CD4-positive, alpha-beta T cell treated with Interleukin-21 for 1 hour (primary cell): ENCODE data around the gene MRPL23.

Experiments used
- DNase-seq: peaks from one replicate; pipeline ENCODE4 v3.0.0-alpha.2; 2020

MRPL23 gene

DNA sequence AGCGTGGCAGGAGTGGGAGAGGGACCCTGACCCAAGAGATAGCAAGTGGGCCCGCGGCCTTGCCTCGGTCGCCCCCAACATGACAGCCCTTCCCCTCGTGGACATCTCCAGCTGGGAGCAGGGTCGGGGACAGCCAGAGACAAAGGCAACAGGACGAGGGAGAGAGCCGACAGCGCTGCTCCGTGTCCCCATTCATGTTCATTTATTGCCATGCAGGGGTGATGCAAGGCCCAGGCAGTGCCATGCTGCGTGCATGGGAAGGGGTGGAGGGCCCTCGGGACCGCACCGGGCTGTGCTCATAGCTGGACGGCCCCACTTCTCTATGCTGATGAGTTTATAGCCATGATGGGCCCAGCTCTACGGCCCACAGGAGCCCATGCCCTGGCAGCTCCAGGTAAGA is 12.7 kb downstream of the MRPL23 start:
- no peak for DNase-seq

DNA sequence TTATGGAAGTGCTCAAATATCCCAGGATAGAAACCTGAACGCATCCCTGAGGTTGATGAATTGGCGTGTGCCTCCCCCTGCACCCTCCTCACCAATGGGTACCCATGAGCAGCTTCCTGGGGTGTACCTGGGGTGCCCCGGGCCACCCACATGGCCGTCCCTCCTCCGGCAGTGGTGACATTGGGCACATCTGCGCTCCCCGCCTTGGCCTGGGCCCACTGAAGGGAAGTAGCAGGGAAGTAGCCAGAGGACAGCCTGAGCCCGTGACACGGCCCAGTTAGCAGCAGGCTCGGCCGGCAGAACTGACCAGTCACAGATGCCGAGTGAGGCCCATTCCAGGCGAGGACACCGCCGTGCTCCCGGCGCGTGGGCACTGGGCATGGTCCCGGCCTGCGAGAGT is 16.7 kb downstream of the MRPL23 start:
- no peak for DNase-seq

DNA sequence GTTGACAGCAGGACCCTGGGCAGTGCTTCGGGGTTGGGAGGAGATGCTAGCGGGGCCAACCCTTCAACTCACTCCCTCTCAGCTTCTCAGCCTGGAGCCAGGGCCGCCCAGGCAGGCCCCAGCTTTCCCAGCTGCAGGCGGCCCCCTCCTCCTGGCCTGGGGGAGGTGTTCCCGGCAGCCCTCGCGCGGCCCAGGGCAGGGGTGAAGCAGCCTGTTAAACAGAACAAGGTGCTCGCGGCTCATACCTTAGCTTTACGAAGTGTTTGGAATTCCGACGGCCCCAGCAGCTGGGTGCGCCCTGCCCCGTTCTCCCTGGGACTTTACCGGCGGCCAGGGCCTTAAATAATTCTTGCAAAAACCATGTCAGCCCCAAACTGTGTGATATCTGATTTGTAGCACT is 17.2 kb downstream of the MRPL23 start:
- no peak for DNase-seq

DNA sequence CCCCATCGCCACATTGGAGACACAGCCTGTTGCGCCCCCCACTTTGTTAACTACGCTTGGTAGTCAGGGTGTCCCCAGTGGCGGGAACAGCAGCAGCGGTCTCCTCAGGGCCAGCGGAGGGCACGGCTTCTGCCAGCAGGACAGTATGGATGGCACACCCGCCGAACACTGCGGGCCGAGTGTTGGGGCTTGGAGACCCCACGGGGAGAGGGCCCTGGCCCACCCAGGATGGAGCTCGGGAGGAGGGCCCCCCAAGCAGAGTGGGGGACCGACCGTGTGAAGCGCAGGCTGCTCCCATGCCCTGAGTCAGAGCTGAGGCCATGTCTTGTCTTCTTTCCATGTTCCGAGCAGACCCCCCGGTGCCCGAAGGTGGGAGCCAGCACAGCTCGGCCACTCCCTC is 17.8 kb downstream of the MRPL23 start:
- DNase-seq: no peak

DNA sequence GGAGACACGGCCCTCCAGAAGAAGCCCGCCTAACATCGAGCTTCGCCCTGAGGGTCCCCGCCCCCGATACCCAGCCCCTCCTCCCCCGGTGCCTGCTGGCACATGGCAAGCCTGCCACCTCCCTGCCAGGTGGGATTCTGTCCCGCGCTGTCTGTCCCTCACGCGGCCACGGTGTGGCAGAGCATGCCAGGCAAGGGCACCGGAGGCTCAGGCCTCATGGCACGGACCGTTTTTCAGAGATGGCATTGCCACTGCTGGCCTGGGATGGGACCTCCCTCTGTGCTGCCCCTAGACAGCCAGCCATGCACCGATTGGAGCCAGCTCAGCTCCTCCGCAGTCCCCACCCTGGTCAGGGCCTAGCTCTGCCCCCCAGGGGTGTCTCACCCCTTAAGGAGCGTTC is 19.4 kb downstream of the MRPL23 start:
- DNase-seq: no peak

DNA sequence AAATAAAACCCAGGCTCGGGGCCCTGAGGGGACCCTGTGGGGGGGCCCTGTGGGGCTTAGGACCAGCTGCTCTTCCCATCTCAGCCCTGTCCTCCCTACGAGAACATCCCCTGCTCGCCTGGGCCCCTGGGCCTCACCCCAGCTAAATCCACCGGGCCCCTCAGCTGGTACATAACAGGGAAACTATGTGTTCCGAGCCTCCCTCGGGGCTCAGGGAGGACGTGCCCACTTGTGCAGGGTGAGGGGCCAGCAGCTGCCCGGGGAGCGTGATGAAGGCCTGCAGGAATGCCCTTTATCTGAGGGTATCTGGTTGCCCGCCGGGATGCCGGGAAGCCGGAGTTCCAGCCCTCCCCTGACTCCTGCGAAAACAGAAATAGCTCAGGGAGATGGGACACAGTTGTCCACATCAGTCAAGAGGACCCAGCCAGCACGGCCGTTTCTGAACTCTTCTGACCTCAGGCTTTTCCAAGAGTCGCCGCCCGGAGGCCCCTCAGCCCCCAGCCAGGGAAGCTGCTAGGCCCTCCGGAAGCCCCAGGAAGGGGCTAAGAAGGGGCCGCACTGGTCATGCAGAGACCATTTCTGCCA is 20.6 kb downstream of the MRPL23 start:
- no peak for DNase-seq

DNA sequence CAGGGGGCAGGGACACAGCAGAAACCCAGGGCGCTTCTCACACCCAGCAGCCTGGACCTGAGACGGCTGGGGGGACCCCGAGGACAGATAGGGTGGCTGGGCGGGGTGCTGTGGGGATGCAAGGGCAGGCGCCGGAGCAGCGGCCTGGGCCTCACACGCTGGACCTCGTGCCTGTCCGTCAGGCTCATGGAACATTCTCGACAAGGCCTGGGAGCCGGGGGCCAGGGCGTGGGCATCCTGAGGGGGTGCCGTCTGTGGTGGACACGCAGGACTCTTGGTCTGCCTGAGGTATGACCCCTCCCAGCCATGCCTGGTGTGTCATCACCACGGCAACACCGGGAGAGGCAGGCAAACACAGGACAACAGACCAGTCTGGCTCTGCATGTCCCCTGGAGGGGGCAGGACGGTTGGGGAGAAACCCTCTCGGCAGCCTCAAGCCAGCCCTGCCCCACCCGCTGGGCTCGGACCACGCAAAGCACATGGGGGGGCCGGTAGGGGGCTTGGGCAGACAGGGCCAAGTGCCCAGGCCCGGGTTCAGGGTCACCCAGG is 21.4 kb downstream of the MRPL23 start:
- DNase-seq: no peak

DNA sequence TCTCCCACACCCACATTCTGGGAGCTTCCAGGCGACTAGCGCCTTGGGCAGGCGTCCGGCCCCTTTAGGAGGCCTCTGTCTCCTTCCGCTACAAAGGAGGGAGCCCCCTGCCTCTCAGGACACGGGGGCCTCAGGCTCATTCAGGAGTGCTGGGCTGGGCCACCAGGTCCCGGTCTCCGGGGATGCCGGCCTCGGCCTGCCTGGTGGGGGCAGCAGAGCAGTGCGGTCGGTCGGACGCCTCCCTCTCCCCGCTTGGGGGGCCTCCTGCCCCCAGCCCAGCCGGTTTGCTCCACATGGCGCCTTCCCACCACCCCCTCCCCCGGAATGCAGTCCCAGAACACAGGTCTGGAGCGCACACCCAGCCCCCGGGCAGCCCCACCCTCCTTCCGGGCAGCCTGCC is 21.9 kb downstream of the MRPL23 start:
- DNase-seq: no peak

DNA sequence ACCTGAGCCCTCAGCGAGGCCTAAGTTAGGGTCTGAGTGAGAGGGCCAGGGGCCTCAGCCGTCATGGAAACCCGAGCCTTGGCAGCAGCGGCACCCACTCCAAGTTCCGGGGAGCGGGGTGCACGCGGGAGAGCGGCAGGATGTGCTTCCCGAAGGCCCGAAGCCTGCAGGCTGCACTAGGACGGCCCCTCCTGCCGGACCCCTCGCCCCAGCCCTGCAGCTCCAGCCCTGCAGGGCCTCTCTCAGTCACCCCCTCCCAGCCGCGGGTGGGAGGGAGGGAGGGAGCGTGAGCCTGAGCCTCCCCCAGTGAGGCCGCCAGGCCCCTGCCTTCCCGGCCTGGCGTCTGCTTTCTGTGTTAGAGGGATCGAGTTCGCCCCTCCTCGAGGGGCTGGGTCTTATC is 22.6 kb downstream of the MRPL23 start:
- DNase-seq: no peak

DNA sequence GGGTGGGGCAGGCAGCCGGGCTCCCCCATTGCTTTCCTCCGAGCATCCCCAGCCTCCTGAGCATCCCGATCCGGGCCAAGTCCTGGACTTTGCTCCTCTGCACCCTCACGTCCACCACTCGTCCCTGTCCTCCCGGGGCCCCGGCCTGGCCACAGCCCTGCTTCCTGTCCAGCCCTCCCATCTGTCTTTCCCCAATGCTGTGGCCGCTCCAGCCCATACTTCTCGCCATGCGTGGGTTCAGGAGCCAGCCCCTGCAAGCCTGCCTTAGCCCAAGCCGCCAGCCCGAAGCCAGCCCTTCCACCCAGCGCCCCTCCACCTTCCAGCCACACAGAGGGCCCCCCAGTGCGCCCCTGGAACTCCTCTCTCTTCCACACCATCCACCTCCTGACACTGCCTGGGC is 23.8 kb downstream of the MRPL23 start:
- DNase-seq: no peak

DNA sequence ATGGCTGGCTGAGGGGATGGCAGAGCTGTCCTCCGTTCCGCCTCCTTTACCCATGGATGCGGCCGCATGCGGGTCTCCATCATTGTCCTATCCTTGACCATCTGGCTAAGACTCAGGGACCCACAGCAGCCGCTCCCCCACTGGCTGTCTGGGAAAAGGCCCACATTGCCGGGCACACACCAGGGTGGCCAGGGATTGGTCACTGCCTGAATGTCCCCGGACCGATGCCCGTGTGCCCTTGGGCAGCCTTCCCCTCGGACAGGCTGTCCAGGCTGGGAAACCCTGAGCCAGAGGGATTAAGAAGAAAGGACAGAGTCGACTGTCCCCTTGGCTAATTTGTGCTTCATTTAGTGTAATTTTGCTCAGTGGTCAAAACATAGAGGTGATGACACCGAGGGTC is 28.1 kb downstream of the MRPL23 start:
- no peak for DNase-seq

DNA sequence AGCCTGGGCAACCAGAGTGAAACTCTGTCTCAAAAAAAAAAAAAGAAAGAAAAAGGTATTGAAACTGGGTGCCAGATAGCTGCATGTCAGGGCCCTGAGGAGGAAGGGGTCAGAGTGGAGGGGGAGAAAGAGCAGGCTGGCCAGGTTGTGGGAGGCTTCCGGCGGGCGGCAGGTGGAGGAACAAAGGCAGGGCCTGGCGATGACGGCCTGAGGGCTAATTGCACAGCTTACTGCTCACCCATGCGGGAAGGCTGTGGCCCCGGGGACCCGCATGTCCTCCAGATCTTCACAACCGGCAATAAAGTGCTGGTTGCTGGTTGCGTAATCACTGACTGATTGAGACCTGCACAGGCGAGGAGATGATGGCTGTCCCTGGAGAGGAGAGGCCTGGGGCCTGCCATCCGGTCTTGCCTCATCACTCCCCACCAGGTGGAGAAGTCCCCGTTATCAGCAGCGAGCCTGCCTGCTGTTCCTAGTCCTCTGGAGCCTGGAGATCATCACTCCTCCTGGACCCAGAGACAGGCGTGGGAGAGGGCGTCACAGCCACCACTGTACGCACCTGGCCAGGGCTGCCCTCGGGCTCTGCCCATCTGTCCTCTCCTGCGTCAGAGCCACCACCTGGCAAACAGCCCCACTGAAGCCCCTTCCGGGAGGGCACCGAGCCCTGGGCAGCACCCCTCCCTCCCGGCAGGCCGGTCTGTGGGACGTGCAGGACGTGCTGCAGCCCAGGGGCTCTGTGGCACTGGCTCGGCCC is 31.8 kb downstream of the MRPL23 start:
- DNase-seq: no peak

DNA sequence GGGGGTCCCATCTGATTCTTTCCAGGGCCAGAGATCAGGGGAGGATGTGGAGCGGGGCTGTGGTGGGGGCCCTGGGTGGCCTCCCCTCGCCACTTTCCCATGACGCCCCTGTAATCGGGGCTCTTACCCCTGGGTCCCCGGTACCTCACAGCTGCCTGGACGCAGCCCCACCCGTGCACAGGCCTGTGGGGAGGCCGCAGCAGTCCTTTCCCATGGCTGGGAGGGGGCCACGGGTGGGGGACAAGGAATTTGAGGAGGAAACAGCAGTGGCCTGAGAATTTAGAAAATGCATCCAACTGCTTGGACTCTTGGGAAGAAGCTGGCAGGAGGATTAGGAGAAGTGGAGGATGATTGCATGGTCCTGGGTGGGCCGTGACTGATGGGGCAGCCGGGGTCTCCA is 32.5 kb downstream of the MRPL23 start:
- no peak for DNase-seq

DNA sequence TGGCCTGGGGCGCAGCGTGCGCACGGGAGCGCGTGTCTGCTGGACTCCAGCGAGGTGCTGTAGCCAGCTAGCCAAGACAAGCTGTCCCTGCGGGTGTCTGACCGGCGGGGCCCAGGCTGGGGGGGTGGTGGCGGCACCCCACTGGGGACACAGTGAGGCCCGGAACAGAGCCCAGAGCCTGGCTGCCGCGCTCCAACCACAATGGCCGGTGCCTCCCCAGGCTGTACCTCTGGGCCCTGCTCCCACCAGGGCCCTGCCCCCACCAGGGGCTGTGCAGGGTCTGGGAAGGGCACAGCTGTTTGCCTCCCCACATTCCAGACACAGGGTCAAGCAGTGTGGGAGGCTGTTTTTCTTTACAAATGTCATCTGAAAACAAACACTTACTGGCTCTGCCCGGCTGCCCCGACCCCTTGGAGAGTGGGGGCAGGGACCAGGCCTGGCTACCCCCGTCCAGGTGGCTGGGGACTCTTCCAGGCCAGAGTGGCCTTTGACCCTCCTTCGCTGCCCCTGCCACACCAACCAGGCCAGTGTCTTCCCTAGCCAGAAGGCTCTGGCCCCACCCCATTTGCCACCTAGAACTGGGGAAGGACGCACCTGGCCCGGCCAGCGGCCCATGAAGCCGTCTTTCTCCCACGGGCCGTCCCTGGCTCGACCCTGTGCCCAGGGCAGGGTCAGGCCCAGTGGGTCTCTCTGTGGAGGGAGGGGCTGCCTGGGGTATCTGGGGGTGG is 35.9 kb downstream of the MRPL23 start:
- no peak for DNase-seq

DNA sequence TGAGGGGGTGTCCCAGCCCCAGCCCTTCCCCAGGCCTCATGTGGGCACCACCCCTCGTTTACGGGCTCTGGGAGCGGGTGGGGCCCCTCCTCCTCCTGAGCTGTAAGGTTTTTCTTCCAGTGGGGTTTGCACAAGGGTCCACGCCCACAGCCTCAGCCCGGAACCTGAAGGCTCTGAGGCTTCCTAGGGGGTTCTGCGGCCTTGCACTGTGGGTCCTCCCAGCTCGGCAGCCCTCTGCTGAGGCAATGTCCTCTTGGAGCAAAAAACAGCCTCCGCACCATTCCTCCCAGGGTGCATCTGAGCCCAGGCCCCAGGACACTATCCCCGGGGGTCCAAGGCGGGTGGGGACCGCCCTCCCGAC is 36.4 kb downstream of the MRPL23 start:
- no peak for DNase-seq

DNA sequence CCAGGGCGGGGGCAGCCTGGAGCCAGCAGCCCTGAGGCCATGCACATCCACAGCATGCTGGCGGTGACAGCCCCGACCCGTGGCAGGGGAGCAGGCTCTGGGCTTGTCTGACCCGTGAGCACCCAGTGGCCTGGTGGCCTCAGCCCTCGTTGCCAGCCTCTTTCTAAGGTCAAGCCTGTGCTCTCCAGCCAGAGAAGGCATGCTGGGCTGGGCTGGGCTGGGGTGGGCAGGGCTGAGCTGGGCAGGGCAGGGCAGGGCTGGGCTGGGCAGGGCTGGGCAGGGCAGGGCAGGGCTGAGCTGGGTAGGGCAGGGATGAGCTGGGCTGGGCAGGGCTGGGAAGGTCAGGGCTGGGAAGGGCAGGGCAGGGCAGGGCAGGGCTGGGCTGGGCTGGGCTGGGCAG is 39.9 kb downstream of the MRPL23 start:
- no peak for DNase-seq

DNA sequence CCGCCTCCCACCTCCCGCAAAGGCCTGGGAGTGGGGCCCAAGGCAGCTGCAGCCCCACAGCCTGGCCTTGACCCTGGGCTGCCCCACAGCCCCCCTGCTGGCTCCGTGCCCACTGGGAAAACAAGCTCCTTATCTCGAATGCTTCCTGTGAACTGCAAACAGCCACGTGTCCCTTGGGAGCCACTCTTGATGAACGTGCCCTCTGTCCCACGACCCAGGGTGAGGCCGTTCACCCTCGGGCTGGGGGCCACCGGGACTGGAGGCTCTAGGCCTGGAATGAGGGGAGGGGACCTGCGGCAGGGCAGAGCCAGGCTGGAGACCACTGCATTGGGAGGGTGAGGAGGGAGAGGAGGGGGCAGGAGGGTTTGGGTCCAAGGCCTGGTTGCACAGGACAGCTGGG is 41.0 kb downstream of the MRPL23 start:
- DNase-seq: no peak

DNA sequence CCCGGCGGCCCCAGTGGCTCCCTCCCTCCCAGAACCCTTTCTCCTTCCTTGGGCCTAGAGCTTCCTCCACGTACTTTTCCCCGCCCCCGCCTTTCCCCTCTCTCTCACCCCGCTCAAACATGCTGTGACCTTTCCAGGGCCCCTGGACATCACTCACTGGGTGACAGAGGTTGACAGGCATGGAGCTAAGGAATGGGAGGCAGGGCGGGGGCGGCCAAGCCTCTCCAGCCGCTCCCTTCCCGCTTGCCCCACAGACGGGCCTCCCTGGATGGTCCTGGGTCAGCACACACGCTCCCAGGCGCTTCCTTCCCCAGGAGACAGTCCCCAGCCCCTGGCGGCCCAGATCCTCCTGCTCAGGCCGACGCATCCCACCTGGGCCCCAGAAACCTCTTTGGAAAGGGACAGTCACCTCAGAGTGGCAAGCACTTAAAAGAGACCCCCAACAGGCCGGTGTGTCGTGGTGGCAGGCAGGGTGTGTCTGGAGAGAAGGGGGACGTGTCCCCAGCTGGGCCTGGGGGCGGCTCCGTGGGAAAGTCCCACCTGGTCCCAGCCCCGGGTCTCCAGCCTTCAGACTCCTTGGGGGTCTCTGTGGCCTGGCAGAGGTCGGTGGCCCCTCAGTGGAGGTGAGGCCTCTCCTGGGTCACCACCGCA is 41.7 kb downstream of the MRPL23 start:
- DNase-seq: no peak

DNA sequence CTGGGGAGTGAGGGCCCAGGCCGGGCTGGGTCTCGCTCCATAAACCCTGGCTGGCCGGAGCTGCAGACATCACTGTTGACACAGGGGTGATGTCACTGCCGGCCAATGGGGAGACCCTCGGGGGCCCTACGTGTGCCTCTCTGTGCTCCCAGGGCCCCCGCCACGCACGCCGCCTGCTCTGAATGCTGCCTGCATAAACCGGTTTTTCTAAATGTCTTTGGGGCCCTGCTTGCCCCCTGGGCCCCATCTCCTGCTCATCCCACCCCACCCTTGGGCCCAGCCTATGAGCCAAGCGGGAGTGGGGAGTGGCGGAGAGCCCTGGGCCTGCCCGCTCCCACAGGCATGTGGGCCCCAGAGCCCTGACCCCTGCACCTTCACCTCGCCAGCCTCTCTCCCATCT is 42.8 kb downstream of the MRPL23 start:
- no peak for DNase-seq

DNA sequence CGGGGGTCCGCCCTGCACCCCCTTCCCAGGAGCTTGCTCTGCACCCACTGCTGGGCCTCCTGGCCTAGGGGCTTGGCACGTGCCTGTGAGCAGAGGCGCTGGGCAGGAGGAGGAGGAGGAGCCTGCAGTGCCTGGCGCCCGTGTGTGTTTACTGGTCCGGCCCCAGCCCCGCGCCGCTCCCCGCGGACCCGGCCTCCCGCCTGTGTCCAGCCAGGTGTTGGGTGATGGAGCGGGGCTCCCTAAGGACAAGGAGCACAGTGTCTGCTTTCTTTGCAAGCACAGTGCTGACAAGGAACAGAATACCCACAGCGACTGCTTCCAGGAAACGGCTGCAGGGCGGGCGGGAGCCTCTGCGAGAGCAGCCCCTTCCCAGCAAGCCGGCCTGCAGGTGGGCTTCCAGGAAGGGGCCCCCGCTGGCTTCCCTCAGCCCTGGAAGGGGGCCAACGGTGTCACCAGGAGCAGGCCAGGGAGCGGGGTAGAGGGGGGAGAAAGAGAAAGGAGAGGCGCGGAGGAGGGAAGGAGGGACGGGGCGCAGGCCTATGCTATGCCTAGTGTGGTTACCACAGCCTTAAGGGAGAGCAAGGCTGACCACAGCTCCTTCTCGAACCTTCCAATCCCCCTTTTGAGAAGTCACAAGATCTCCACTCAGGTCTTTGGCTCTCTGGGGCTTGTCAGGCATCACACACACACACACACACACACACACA is 43.9 kb downstream of the MRPL23 start:
- DNase-seq: no peak

DNA sequence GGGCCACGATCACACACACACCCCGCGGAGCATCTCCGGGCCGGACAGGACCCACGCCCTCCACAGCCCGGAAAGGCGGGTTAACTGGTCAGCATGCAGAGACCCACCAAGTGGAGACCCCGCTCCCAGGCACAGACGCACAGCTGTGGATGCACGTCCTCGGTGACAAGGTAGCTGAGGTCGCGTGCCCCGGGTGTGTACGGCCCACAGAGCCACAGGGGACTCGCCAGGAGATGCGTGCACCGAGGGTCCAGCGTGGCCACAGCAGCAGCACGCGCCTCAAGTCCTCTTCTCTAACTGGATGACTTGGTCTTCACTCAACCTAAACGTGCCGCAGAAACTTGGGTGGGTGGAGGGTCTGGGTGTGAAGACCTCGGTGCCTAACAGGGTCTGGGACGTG is 45.0 kb downstream of the MRPL23 start:
- DNase-seq: no peak

DNA sequence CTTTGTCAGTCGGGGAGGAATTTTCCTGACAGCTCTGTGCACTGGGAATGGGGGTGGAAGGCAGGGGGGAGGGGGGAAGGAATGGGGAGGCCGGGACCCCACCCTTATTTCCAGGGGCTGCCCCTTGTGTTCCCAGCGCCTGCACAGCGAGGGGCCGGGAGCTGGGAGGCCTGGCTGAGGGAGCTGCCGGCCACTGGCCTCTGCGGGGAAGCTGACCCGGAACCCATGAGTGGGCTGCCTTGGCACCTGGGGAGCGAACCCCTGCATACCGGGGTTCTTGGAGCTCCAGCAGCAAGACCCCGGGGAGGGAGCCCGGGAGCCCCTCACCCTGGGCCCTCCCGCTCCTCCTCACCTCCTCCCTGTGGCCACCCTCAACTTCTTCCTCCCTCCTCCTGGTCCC is 47.0 kb downstream of the MRPL23 start:
- no peak for DNase-seq

DNA sequence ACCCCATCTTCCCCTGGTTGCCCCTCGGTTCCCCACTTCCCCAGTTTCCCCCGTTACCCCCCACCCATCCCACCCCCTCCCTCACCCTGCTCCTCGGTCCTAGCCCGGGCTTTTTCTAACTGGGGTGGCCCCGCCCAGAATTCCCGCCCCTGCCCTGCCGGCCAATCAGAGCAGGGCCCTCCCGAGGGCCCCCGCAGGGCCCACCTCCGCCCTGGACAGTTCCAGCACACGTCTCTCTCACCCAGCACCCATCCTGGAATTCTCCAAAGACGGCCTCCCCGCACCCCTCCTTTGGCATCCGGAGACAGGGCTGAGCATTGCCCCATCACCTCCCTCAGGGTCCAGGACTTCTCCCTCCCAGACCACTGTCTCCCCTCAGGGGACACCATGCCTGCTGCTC is 50.6 kb downstream of the MRPL23 start, which contains the start of gene H19:
TSS of gene H19 (minus strand) at position 88 of the 400 bp plus-strand sequence.
- no peak for DNase-seq
